ENCODE measurements around the gene TRHDE. TPM values are rescaled to one million over a fixed set of nuclear protein-coding genes. Genes with fewer than 3 reads are reported as not detected.

TRHDE gene
- polyA plus RNA-seq, 1 donor from 2014 or later, result 20.6 TPM

DNA sequence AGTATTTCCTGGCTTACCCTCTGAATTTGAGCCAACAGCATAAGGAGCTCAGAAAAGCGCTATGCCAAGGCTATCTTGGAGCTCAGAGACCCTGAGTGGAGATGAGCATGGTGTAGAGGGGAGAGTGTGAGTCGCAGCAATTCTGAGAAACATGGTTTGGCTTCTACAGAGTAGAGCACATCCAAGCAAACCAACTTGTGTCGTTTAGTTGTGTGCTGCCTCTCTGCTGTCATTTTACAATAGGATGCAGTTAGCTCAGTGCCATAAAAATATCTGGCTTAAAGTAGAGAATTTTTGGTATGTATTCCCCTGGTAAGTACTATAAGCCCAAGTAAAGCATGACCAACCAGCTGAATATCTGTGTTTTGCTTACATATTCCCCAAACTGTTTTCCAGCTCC is 249.2 kb downstream of the TRHDE start:
- H3K79me2 ChIP-seq (replicated peaks; ENCODE audit: insufficient read depth, low read length), result no peaks in the 10 kb centered on the region
- H3K9me3 ChIP-seq (ENCODE audit: low read length), result no peaks in the 10 kb centered on the region
- H4K20me1 ChIP-seq (ENCODE audit: insufficient read depth), result no peaks in the 10 kb centered on the region
- TF ChIP-seq TAF1 (IDR thresholded peaks at IDR 0.05; ENCODE audit: low read depth) (no peak), EZH2 (IDR thresholded peaks at IDR 0.05; ENCODE audit: borderline replicate concordance, insufficient read depth, low read length, poor library complexity, severe bottlenecking) (no peak), RAD21 (conservative IDR thresholded peaks at IDR 0.05) (no peak), MXI1 (conservative IDR thresholded peaks at IDR 0.05; ENCODE audit: poor library complexity, severe bottlenecking) (no peak), POLR2AphosphoS5 (IDR thresholded peaks at IDR 0.05) (no peak), SMC3 (conservative IDR thresholded peaks at IDR 0.05; ENCODE audit: poor library complexity) (no peak)
- TF ChIP-seq, protein P1, sequence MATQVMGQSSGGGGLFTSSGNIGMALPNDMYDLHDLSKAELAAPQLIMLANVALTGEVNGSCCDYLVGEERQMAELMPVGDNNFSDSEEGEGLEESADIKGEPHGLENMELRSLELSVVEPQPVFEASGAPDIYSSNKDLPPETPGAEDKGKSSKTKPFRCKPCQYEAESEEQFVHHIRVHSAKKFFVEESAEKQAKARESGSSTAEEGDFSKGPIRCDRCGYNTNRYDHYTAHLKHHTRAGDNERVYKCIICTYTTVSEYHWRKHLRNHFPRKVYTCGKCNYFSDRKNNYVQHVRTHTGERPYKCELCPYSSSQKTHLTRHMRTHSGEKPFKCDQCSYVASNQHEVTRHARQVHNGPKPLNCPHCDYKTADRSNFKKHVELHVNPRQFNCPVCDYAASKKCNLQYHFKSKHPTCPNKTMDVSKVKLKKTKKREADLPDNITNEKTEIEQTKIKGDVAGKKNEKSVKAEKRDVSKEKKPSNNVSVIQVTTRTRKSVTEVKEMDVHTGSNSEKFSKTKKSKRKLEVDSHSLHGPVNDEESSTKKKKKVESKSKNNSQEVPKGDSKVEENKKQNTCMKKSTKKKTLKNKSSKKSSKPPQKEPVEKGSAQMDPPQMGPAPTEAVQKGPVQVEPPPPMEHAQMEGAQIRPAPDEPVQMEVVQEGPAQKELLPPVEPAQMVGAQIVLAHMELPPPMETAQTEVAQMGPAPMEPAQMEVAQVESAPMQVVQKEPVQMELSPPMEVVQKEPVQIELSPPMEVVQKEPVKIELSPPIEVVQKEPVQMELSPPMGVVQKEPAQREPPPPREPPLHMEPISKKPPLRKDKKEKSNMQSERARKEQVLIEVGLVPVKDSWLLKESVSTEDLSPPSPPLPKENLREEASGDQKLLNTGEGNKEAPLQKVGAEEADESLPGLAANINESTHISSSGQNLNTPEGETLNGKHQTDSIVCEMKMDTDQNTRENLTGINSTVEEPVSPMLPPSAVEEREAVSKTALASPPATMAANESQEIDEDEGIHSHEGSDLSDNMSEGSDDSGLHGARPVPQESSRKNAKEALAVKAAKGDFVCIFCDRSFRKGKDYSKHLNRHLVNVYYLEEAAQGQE (IDR thresholded peaks at IDR 0.05; ENCODE audit: borderline replicate concordance), result no peak
- TF ChIP-seq, protein P2, sequence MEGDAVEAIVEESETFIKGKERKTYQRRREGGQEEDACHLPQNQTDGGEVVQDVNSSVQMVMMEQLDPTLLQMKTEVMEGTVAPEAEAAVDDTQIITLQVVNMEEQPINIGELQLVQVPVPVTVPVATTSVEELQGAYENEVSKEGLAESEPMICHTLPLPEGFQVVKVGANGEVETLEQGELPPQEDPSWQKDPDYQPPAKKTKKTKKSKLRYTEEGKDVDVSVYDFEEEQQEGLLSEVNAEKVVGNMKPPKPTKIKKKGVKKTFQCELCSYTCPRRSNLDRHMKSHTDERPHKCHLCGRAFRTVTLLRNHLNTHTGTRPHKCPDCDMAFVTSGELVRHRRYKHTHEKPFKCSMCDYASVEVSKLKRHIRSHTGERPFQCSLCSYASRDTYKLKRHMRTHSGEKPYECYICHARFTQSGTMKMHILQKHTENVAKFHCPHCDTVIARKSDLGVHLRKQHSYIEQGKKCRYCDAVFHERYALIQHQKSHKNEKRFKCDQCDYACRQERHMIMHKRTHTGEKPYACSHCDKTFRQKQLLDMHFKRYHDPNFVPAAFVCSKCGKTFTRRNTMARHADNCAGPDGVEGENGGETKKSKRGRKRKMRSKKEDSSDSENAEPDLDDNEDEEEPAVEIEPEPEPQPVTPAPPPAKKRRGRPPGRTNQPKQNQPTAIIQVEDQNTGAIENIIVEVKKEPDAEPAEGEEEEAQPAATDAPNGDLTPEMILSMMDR (IDR thresholded peaks at IDR 0.05; ENCODE audit: poor library complexity, severe bottlenecking), result no peak
- no peaks in the 10 kb centered on the region for H3F3A ChIP-seq (ENCODE audit: insufficient read depth, low read length, poor library complexity, severe bottlenecking)
- H3K9ac ChIP-seq (ENCODE audit: low read length), result no peak overlapping the region
- H3K27me3 ChIP-seq (ENCODE audit: insufficient read depth, low read depth, low read length), result no peaks in the 10 kb centered on the region
- no peak overlapping the region for H3K27ac ChIP-seq (ENCODE audit: low read length)
- no peak overlapping the region for H3K4me2 ChIP-seq (ENCODE audit: low read length)
- no peak overlapping the region for H3K4me3 ChIP-seq (ENCODE audit: low read length)
- H2AFZ ChIP-seq (ENCODE audit: low read depth, low read length), result no peak overlapping the region
- no peaks in the 10 kb centered on the region for H3K9me2 ChIP-seq (ENCODE audit: insufficient read depth, low read length)
- H3K36me3 ChIP-seq (ENCODE audit: insufficient read depth, low read length), result no peaks in the 10 kb centered on the region

DNA sequence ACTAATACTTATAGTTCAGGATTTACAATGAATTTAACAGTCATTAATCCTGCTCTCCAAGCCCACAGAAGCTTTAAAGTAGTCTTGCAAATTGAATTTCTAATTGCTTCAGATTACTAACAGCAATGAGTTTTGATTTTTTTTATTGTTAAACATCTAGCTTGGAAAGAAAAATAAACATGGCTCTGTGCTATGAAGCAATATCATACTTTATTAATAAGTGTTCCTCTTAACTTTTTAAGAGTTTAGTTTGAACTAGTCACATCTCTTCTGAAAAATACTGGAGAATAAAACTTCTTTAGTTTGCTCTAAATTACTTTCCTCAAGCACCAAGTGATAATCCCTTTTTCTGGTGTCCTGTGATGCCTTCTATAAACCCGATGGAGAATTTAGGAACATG is 250.2 kb downstream of the TRHDE start:
- H3K9ac ChIP-seq (ENCODE audit: low read length), result no peak overlapping the region
- H3K9me2 ChIP-seq (ENCODE audit: insufficient read depth, low read length), result no peaks in the 10 kb centered on the region
- no peaks in the 10 kb centered on the region for H3K27me3 ChIP-seq (ENCODE audit: insufficient read depth, low read depth, low read length)
- H3K36me3 ChIP-seq (ENCODE audit: insufficient read depth, low read length), result no peaks in the 10 kb centered on the region
- no peak for TF ChIP-seq EZH2 (IDR thresholded peaks at IDR 0.05; ENCODE audit: borderline replicate concordance, insufficient read depth, low read length, poor library complexity, severe bottlenecking)
- TF ChIP-seq EP300 (conservative IDR thresholded peaks at IDR 0.05; ENCODE audit: poor library complexity, severe bottlenecking), result no peak
- TF ChIP-seq, protein P1 (IDR thresholded peaks at IDR 0.05; ENCODE audit: borderline replicate concordance), result no peak
- no peak for TF ChIP-seq POLR2AphosphoS5 (IDR thresholded peaks at IDR 0.05)
- no peak for TF ChIP-seq RAD21 (conservative IDR thresholded peaks at IDR 0.05)
- TF ChIP-seq, protein P2 (IDR thresholded peaks at IDR 0.05; ENCODE audit: poor library complexity, severe bottlenecking), result no peak
- no peak for TF ChIP-seq TAF1 (IDR thresholded peaks at IDR 0.05; ENCODE audit: low read depth)
- TF ChIP-seq SMC3 (conservative IDR thresholded peaks at IDR 0.05; ENCODE audit: poor library complexity), result no peak
- TF ChIP-seq MXI1 (conservative IDR thresholded peaks at IDR 0.05; ENCODE audit: poor library complexity, severe bottlenecking), result no peak
- no peak overlapping the region for H3K27ac ChIP-seq (ENCODE audit: low read length)
- H3F3A ChIP-seq (ENCODE audit: insufficient read depth, low read length, poor library complexity, severe bottlenecking), result no peaks in the 10 kb centered on the region
- H2AFZ ChIP-seq (ENCODE audit: low read depth, low read length), result no peak overlapping the region
- H3K4me2 ChIP-seq (ENCODE audit: low read length), result no peak overlapping the region
- no peaks in the 10 kb centered on the region for H3K79me2 ChIP-seq (replicated peaks; ENCODE audit: insufficient read depth, low read length)
- no peak overlapping the region for H3K4me3 ChIP-seq (ENCODE audit: low read length)
- H4K20me1 ChIP-seq (ENCODE audit: insufficient read depth), result no peaks in the 10 kb centered on the region
- H3K9me3 ChIP-seq (ENCODE audit: low read length), result no peaks in the 10 kb centered on the region
